HEK293T (cell line): Measurements from ENCODE around the gene MYO18B.

ENCODE experiments used
- CTCF ChIA-PET: fragments of 350-600 bp; formaldehyde crosslinking; extraction: SDS; loops from one replicate; lab custom pipeline; 2021; ENCODE audit warnings: antibody characterized with exemption, inconsistent platforms; lab: Yijun Ruan, JAX
- POLR2A ChIA-PET: fragments of 350-600 bp; formaldehyde crosslinking; extraction: SDS; loops from one replicate; lab custom pipeline; 2020; ENCODE audit warnings: antibody characterized with exemption, inconsistent platforms; lab: Yijun Ruan, JAX
- DNase-seq: peaks from one replicate; pipeline ENCODE4 v3.0.0; 2012; ENCODE audit warnings: mixed read lengths; ENCODE audit errors: extremely low spot score
- ARNT ChIP-seq: fragments of 450-650 bp; IDR thresholded peaks from 2 replicates; pipeline ENCODE4 v1.6.1; 2017; ENCODE audit warnings: mild to moderate bottlenecking
- BHLHE40 ChIP-seq: fragments of 450-650 bp; IDR thresholded peaks from 2 replicates; pipeline ENCODE4 v1.6.1; 2016; ENCODE audit warnings: mild to moderate bottlenecking, moderate library complexity, borderline replicate concordance
- CTBP1 ChIP-seq: fragments of 450-650 bp; IDR thresholded peaks from 2 replicates; pipeline ENCODE4 v1.6.1; 2016; ENCODE audit warnings: borderline replicate concordance
- ELF4 ChIP-seq: fragments of 450-650 bp; IDR thresholded peaks from 2 replicates; pipeline ENCODE4 v1.6.1; 2017; ENCODE audit warnings: antibody characterized with exemption
- FOXA1 ChIP-seq: fragments of 450-650 bp; IDR thresholded peaks from 2 replicates; pipeline ENCODE4 v1.6.1; 2016; ENCODE audit warnings: mild to moderate bottlenecking
- FOXK2 ChIP-seq: fragments of 450-650 bp; IDR thresholded peaks from 2 replicates; pipeline ENCODE4 v1.6.1; 2016; ENCODE audit warnings: mild to moderate bottlenecking
- FOXM1 ChIP-seq: fragments of 450-650 bp; IDR thresholded peaks from 2 replicates; pipeline ENCODE4 v1.6.1; 2017; ENCODE audit warnings: mild to moderate bottlenecking, borderline replicate concordance
- HDGF ChIP-seq: fragments of 450-650 bp; IDR thresholded peaks from 2 replicates; pipeline ENCODE4 v1.6.1; 2017; ENCODE audit warnings: antibody characterized with exemption, borderline replicate concordance
- L3MBTL2 ChIP-seq: fragments of 450-650 bp; conservative IDR thresholded peaks from 2 replicates; pipeline ENCODE4 v1.6.1; 2016; ENCODE audit warnings: mild to moderate bottlenecking
- LEF1 ChIP-seq: fragments of 450-650 bp; IDR thresholded peaks from 2 replicates; pipeline ENCODE4 v1.6.1; 2017; ENCODE audit warnings: mild to moderate bottlenecking, borderline replicate concordance
- NFRKB ChIP-seq: fragments of 450-650 bp; IDR thresholded peaks from 2 replicates; pipeline ENCODE4 v1.6.1; 2016; ENCODE audit warnings: mild to moderate bottlenecking, moderate library complexity
- SP1 ChIP-seq: fragments of 450-650 bp; IDR thresholded peaks from 2 replicates; pipeline ENCODE4 v1.6.1; 2017
- SUZ12 ChIP-seq: fragments of 450-650 bp; IDR thresholded peaks from 2 replicates; pipeline ENCODE4 v1.6.1; 2016; ENCODE audit warnings: mild to moderate bottlenecking
- TARDBP ChIP-seq: fragments of 450-650 bp; IDR thresholded peaks from 2 replicates; pipeline ENCODE4 v1.6.1; 2016
- ZNF384 ChIP-seq: fragments of 450-650 bp; IDR thresholded peaks from 2 replicates; pipeline ENCODE4 v1.6.1; 2016
- TF ChIP-seq, protein P1 (sequence below): fragments of 450-650 bp; IDR thresholded peaks from 2 replicates; pipeline ENCODE4 v1.6.1; 2016

Gene MYO18B

GRCh38 chr22:25822344-25822743 is 80.4 kb downstream of the MYO18B start:
- CTCF ChIA-PET = no interaction called here
- no peak for DNase-seq
- POLR2A ChIA-PET = no interaction called here
- TF ChIP-seq ARNT (no peak), NFRKB (no peak), FOXA1 (no peak), LEF1 (no peak), SUZ12 (no peak)

DNA sequence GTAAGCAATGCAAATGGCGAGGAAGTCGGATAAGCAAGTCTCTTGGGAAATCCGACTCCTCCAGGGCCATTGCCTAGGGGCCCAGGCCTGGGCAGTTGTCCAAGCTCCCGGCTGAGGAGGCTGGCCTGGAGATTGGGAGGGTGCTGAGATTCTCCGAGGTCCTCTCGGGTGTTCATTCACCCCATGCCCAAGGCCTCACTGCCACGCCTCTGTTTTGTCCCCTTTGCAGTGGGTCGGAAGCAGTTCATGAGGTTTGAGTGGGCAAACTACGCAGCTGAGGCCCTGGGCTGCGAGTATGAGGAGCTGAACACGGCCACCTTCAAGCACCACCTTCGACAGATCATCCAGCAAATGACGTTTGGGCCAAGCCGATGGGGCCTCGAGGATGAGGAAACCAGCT is 81.3 kb downstream of the MYO18B start:
- POLR2A ChIA-PET = no interaction called here
- no peak for DNase-seq
- CTCF ChIA-PET = no interaction called here
- no peak for TF ChIP-seq ELF4
- TF ChIP-seq BHLHE40 = no peak
- no peak for TF ChIP-seq HDGF
- no peak for TF ChIP-seq ZNF384
- TF ChIP-seq, protein P1, sequence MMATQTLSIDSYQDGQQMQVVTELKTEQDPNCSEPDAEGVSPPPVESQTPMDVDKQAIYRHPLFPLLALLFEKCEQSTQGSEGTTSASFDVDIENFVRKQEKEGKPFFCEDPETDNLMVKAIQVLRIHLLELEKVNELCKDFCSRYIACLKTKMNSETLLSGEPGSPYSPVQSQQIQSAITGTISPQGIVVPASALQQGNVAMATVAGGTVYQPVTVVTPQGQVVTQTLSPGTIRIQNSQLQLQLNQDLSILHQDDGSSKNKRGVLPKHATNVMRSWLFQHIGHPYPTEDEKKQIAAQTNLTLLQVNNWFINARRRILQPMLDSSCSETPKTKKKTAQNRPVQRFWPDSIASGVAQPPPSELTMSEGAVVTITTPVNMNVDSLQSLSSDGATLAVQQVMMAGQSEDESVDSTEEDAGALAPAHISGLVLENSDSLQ = no peak

- no peak for TF ChIP-seq L3MBTL2
- no peak for TF ChIP-seq FOXK2
- TF ChIP-seq ZNF384 = no peak
- TF ChIP-seq CTBP1 = no peak
- no peak for TF ChIP-seq SUZ12
- TF ChIP-seq NFRKB = no peak
- no peak for TF ChIP-seq TARDBP
- no peak for TF ChIP-seq FOXM1
- no peak for TF ChIP-seq LEF1
- TF ChIP-seq SP1 = no peak
- TF ChIP-seq FOXA1 = no peak
- no peak for TF ChIP-seq BHLHE40
- TF ChIP-seq, protein P1 = no peak
- TF ChIP-seq HDGF = no peak
- TF ChIP-seq ARNT = no peak
- no peak for TF ChIP-seq ELF4
- no peak for DNase-seq
- ChIA-PET CTCF (no interaction called here), POLR2A (no interaction called here)
Observed at GRCh38 chr22:25824828-25825423, 82.9 kb downstream of the MYO18B start.

DNA sequence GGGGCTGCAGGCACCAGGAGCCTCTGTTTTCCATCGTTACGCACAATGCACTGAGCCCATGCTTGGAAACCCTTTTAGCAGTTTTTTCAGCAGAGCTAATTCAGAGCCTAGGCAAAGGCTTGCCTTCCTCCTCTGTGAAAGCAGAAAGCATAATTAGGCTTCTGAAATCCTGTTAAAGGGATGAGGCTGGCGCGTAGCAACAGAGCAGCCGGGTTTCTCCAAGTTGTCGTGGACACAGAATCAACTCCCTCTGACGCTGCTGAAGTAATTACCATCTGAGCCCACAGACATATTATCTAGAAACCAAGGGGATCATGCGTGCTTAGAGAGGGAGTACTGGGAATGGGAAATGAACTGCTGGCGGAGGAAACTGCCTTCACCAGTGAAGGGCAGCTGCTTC is 85.4 kb downstream of the MYO18B start:
- POLR2A ChIA-PET = no interaction called here
- no peak for DNase-seq
- no peak for TF ChIP-seq SUZ12
- TF ChIP-seq FOXA1 = no peak
- TF ChIP-seq SP1 = no peak
- no peak for TF ChIP-seq FOXM1
- TF ChIP-seq, protein P1 = no peak
- TF ChIP-seq CTBP1 = no peak
- no peak for TF ChIP-seq HDGF
- no peak for TF ChIP-seq ELF4
- TF ChIP-seq ARNT = no peak
- TF ChIP-seq NFRKB = no peak
- no peak for TF ChIP-seq LEF1
- no peak for TF ChIP-seq BHLHE40
- TF ChIP-seq L3MBTL2 = no peak
- TF ChIP-seq TARDBP = no peak
- no peak for TF ChIP-seq FOXK2
- no peak for TF ChIP-seq ZNF384
- CTCF ChIA-PET = no interaction called here

GRCh38 chr22:25828422-25828821 is 86.4 kb downstream of the MYO18B start:
- no peak for DNase-seq
- POLR2A ChIA-PET = no interaction called here
- TF ChIP-seq FOXA1 (no peak), ZNF384 (no peak), L3MBTL2 (no peak), NFRKB (no peak), HDGF (no peak), ELF4 (no peak), FOXM1 (no peak), FOXK2 (no peak), ARNT (no peak), SP1 (no peak), CTBP1 (no peak), LEF1 (no peak), BHLHE40 (no peak), SUZ12 (no peak)
- TF ChIP-seq, protein P1 = no peak
- CTCF ChIA-PET = interaction anchor here (0.6 kb wide), 1 partner anchor 15 kb away, joined by 3 read pairs; no protein-coding TSS in a partner anchor

DNA sequence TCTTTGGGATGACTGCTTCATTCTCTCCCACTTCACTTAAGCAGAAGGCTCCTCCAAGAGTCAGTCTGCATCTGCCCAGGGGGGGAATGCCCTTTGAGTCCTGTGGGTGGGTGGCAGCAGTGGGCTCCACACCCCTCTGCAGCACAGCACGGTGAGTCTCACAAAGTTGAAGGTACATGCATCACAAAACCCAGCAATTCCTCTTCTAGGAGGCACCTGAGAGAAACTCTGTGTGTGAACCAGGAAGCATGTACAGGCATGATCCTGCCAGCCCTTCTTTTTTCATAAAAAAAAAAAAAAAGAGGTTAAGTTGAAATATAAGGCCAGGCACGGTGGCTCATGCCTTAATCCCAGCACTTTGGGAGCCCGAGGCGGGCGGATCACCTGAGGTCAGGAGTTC is 87.2 kb downstream of the MYO18B start:
- CTCF ChIA-PET = no interaction called here
- no peak for TF ChIP-seq SP1
- TF ChIP-seq ELF4 = no peak
- TF ChIP-seq FOXK2 = no peak
- no peak for TF ChIP-seq ARNT
- no peak for TF ChIP-seq TARDBP
- TF ChIP-seq BHLHE40 = no peak
- no peak for TF ChIP-seq CTBP1
- no peak for TF ChIP-seq LEF1
- no peak for TF ChIP-seq NFRKB
- no peak for TF ChIP-seq FOXM1
- TF ChIP-seq, protein P1 = no peak

More for the DNA sequence above, 87.2 kb downstream of the MYO18B start:
- no peak for DNase-seq
- POLR2A ChIA-PET = no interaction called here
